CD4-positive, alpha-beta T cell treated with Interleukin-15 for 1 hour (primary cell): ENCODE data around the gene PYGL.
"Not testable (repeated sequence)": the region's sequence is repeated elsewhere in the genome, so short reads cannot be mapped to it uniquely, and the experiment has no call there.

ENCODE experiments used
- DNase-seq: peaks from one replicate; pipeline ENCODE4 v3.0.0-alpha.2; 2020

The PYGL gene

DNA sequence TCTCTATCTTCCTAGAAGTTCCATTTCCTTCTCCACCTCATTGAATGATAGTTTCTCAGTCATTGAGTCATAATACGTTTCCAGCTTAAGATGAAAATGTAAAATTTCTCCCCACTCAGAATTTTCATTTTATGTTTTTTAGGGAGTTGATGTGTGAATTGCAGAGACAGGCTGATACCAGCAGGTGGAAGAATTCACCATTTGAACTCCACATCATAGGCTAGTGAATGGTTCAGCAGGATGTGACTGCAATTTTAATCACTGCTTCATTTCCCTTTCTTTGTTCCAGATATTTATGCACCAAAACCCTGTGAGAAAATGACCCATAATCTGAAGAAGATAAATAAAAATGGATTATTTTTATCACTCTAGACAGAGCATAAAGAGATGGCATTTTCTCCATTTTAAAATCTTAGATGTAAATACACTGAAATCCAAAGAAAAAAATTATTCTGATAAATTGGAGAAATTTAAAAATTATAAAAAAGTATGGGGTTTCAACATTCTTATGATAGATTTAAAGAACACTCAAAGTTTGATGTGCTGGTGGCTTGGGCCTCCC is 10.6 kb upstream of the PYGL start:
- no peak for DNase-seq

DNA sequence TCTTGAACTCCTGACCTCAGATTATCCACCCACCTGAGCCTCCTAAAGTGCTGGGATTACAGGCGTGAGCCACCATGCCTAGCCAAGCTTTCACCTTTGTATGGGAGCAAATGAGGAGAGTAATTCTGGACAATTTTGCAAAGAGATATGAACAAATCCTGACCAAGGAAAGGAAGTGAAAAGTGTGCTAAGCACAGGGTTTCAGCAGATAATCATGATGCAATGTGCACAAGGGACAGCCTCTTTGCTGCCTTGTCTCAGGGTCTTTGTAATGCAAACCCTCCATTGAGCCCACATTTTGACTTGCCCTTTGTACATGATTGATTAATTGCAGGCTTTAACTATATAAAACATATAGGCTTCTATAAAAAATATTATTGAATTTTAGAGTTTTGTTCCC is 9.2 kb upstream of the PYGL start:
- DNase-seq, result no peak

DNA sequence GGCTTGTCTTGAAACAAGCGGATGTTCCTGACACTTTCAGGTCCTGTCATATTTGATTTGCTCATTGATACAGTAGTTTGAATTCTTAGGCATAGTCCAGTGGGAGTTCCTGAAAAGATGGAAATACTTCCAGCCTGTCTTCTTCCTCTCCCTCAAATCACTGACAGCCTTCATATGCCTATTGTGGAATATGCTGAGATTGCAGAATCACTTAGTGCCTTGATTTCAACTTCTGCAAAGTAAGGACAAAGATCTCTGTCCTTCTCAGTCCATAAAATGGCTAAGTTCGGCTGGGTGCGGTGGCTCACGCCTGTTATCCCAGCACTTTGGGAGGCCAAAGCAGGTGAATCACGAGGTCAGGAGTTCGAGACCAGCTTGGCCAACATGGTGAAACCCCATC is 6.7 kb upstream of the PYGL start:
- DNase-seq, result no peak

DNA sequence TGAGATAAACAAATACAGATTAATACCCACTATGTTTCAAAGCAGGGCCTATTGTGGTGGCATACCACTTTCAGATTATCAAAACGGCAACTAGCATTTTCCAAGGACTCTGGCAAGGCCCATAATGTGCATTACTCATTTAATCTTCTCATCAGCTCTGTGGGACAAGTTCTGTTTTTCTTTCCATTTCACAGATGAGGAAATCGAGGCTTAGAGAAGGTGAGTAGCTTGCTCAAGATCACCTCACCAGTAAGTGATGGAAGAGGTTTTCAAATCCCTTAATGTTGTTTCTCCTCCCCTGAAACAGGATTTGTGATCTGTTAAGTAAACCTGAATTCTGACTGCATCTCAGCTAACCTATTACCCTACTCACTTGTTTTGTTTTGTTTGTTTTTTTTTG is 3.9 kb upstream of the PYGL start:
- no peak for DNase-seq

GRCh38 chr14:50947446-50947845 is 3.2 kb upstream of the PYGL start:
- no peak for DNase-seq

DNA sequence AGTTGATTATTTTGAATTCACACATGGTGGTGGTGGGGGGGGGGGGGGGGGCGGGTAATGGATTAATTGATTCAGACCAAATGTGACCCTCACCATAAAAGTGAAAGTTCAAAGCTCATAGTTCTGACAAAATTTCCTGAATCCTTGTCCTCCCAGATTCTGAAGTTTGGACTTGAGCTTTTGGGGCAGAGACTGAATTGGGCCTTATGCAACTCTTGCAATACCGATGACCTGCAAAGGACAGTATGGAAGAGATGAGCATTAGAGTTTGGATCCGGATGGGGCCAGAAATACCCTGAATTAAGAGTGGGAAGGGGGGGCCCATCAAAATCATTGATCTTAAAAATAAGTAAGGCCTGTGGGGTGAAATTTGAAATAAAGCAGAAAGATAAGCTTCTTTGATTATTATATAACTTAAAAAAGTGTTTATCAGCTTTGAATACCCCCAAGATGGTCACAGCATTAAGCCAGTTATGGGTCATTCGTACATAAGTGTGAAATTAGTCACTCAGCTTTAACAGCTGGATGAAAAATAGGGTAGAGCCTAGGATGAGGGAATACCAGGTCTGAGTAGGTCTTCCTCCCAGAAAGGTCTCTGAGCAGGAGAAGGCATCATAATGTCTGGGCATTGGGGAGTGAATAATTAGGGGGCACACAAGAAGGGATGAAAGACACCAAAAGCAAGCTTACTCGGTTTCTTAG is 2.1 kb upstream of the PYGL start:
- no peak for DNase-seq

GRCh38 chr14:50944647-50945413 is 547 bp upstream of the PYGL start:
- no peak for DNase-seq

DNA sequence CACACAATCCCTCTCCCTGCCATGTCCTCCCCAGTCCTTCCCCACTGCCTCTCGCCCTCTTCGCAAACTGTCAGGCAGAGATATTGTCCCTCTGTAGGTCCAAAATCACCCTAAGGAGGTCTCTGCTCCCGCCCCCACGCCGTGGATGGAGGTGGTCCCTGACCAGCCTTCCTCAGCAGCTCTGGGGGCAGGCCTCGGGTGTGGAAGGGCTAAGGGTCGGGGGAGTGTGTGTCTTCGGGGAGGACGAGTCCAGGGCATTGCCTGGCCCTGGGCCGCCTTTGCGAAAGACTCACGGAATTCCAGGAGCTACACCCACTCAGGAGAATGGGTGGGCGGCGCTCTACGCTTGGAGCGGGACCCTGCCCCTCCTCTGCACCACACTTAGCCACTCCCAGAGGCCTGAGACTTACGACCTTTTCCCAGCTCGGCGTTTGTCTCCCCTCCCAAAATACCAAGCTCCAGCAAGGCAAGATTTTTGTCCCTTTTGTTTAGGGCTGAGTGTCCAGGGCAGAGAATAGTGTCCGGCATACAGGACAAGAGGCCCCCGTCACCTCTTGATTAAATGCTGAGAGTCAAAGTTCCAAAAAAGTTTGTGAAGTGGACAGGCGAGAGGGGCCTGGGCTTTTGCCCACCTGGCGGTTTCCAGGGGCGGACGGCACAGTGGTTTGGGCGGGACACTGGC is 881 bp downstream of the PYGL start:
- no peak for DNase-seq

GRCh38 chr14:50941638-50942037 is 2.6 kb downstream of the PYGL start:
- not testable (repeated sequence) for DNase-seq

DNA sequence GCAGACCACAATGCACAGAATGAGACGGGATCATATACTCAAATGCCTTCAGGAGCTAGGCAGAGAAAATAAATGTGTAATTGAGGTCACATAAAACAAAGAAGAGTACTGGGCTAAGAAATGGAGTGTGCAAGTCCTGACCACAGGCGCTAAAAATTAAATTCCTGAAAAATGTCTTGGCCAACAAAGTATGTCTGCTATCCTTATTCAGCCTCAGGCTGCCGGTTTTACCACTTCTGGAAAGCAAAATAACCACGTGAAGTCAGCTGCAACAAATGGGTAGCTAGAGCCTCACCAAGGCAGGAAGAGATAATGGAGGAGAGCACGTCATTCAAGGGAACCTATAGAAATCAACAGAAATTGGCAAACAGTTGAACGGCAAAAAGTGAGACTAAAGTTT is 3.1 kb downstream of the PYGL start:
- DNase-seq, result no peak

DNA sequence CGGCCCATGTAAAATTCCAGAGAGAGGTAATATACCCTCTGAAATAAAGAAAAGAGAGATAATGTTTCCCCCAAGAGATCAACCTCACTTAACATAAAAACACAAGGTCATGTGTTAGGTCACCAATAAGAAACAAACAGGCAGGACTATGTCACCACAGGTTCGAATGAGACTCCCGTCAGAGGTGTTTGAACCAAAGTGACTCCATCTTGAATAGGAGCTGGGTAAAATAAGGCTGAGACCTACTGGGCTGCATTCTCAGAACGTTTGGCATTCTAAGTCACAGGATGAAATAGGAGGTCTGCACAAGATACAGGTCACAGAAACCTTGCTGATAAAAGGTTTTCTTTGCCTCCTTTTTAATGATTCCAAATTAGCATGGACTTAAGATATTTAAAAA is 6.5 kb downstream of the PYGL start:
- no peak for DNase-seq

DNA sequence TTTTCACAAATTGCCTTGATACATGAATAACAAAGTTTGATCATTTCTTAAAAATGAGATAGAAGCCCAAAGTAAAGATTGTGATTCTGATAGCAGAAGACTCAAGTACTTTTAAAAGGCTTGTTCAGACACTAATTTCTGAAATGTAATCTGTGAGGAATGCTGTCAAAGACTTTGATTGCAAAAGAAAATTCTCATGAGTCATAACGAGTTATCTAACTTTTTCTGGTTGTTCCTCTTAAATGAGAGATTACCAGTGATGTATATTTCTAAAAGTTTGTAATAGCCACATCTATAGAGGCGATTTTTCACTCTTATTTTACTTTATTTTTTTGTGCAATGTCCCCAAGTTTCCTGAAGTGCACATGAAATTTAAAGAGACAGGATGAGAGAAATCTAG is 7.0 kb downstream of the PYGL start:
- no peak for DNase-seq

DNA sequence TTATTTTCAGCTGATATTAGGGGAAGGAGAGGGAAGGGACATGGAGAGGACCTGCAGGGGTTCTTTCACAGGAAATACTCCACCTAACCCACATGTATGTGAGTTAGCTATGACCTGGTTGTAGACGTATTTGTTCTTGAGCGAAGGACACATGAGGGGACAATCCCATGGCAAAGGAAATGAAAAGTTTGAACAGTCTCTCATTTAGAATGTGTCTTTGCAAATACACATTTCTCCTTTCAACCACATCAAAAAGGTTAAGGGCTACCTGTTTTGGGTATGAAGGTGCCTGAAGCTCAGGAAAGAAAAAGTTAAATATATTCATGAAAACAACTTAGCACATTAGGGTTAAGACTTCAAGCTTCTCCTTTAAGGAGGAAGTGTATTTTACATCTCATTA is 7.4 kb downstream of the PYGL start:
- no peak for DNase-seq

DNA sequence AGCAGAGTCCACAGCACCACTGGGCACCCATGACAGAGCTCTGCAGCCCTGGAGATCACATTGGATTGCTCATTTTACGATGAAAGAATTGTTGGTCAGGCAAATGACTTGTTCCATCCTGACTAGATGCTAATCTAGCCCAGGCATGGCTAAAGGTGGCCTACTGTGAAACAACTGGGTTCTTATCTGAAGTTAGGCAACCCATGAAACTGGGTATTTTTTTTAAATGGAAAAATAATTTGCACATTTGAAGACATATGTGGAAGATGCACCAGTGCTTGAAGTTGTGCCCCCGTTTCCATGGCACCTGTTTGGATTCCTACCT is 8.3 kb downstream of the PYGL start:
- no peak for DNase-seq

DNA sequence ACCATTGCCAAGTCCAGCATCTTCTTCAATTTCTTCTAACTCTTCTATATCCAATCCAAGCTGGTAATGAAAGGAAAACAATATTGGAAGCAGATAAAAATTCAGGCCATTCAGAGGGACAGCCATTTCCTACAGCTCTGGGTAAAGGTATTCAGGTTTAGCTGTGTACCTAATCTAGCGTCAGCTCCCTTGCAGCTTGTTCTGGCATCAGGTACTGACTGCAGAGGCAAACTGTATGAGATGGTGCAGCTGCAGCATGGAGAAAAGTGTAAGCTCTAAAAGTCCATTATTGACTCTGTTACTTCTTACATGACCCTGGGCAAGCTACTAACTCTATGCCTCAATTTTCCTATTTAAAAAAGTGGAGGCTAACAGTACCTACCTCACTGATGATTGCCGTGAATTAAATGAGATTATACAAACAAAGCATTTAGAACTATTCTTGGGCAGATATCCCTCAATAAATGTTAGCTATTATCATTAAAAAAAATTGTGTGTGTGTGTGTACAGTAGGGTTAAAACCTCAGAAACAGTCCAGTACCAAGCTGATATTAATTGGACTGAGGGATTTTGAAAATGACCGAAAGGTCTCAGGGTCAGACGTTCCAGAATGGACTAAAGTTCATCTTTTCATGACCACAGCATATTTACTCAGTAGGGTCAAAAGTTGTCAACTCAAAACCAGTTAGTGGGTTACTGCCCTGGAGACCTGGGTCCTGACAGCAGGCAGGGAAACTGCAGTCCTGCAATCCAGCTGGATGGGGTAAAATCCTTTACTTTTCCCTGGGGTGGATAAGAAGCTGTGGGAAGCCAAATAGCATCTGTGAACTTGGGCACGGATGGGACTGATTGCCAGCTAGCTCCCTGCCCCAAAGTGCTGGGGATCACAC is 8.9 kb downstream of the PYGL start:
- no peak for DNase-seq

DNA sequence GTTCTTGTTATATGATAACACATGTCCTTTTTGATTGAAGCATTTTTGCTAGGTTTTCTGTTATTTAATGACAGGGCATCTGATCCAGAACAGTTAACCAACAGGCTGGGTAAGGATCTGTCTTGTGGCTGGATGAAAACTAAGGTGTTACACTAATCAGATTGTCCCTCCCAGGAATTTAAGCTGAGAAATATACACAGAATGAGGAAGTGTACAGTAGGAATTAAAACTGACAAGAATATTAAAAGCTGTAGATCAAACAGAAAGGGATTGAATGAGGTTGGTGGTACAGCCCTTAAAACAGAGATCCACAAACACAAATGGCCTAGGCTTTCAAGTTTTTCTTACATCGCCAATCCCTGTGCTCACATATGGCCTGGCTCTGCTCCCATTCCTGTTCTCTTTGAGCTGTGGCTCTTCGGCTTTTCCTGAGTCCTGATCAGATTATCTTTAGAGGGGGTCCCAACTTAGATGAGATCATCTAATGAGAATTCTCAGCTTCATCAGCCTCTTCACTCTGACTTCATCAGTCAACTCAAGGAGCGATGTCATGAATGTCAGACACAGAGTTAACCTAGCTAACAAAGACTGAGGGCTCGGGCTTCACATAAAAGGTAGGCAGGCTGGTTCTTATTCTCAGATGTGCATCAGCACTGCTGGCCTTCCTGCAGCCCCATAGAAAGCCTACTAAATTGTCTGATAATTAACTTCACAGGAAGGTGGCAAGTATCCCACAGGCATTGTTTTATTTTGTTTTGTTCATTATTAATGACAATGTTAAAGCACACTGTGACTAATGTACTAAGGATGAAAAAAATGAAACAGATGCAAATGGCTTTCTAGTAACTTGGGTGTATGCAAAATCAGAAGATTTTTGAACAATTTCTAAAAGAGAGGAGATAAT is 11.4 kb downstream of the PYGL start:
- DNase-seq, result no peak

GRCh38 chr14:50932156-50932555 is 12.1 kb downstream of the PYGL start:
- no peak for DNase-seq

- no peak for DNase-seq
Observed at GRCh38 chr14:50931559-50931958, 12.7 kb downstream of the PYGL start.

GRCh38 chr14:50929506-50929905 is 14.8 kb downstream of the PYGL start:
- no peak for DNase-seq

DNA sequence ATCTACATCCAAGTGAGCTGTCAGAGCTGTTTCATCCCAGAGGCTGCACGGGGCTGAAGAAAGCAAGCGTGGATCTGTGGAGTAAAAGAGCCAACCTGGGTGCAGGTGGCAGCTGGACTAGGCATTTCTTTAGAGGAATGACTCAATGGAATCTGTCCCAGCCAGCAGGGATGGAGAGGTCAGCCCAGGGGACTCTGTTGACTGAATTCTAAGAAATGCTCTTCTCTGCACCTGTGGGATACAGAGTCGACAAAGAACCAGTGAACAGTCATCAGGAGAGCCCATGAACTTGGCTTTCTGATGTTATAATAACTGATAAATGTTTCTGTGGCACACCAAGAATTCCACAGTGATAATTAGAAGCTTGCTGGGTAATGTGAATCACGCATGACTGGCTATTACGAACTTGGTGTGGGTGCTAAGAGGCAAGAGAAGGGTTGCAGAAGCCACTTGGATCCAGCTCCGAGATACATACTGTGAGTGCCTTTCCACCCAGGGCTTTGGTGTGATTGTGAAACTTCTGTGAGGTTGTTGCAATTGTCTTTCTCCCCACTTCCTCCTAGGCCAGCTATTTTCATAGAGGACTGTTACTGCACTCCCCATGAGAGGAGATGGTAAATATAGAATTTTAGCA is 16.2 kb downstream of the PYGL start:
- DNase-seq, result peak; percentile 55

- DNase-seq, result no peak
Observed at GRCh38 chr14:50926851-50927386, 17.4 kb downstream of the PYGL start.
